Heart left ventricle (tissue), 13 donors: ENCODE measurements around the gene TP53TG5.

Experiments used
- CTCF ChIP-seq, 12 donors: fragments of 200-600 bp; sonication (generic) in 4 of 12; IDR thresholded peaks; one replicate each; pipeline versions ENCODE4 v1.5.0 to v1.8.0; 2018 to 2022; ENCODE audit warnings: antibody characterized with exemption in 12 of 12, mild to moderate bottlenecking in 5 of 12
- POLR2A ChIP-seq, 2 donors: fragments of 450-650 bp; IDR thresholded peaks; one replicate each; pipeline ENCODE4 v1.6.1; 2017; ENCODE audit warnings: antibody characterized with exemption in 2 of 2, mild to moderate bottlenecking in 2 of 2, moderate library complexity in 2 of 2
- donor health status: ischemic (EF 13 %, LVEDD 7.1; RV severe dilation, severe dysfunction).
- donor health status: DM: no; HTN: yes; CAD: no.
- donor health status: DM: no; HTN: no; CAD: no.
- donor health status: ischemic (EF 25% LVEDD 6.9; RV normal size, moderate dysfunction).
- donor health status: ischemic (EF 25% LVEDD 5.7; RV mildly dilated, moderate dysfunction).
- donor health status: ischemic (EF 35%, LVEDD 5.7; RV mildly dilated, moderate dysfunction).
- donor health status: nonischemic (EF 11% LVEDD 7.7; RV severe dilation, severe dysfunction).
- donor health status: DM: yes; HTN: yes; CAD: no.
- donor health status: PGD.
- donor health status: ischemic (EF 29% LVEDD 5.4; RV normal size, mild dysfunction).
- donor health status: nonischemic (EF 23%, LVEDD 6.1; RV moderate dilation, normal function).

DNA sequence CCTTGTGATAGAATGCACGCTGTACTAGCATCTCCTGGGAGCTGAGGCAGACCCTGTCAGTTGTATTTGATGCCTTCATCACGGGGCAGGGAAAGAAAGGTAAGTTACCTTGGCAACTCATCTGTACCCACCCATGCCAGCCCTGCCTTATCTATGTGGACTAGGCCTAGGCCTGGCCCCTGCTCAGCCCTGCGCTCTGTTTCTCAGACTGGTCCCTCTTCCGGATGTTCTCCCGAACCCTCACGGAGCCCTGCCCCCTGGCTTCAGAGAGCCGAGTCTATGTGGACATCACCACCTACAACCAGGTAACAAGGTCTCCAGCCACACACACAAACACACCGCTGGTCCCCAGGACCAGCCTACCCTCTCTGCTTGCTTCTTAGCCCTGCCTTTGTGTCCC is 42.0 kb upstream of the TP53TG5 start:
- no peak for TF ChIP-seq POLR2A (IDR thresholded peaks at IDR 0.05)
- peak in 1 of 12 donors; percentile 9 for TF ChIP-seq CTCF (IDR thresholded peaks at IDR 0.05)
